IMR-90 (cell line): ENCODE measurements around the gene RASSF4. TPM values are rescaled to one million over a fixed set of nuclear protein-coding genes. Genes with fewer than 3 reads are reported as not detected.

Experiments used
- ATAC-seq: fragments of 200-7000 bp; cut with Tn5 transposase; 2 replicates; pipeline ENCODE4 v1.9.1; 2020; ENCODE audit warnings: low read depth, mild to moderate bottlenecking, moderate library complexity
- BruUV-seq: library from RNA; stranded (reverse); fragments of 400-500 nt; replicated peaks from 2 replicates; lab custom pipeline; 2021; lab: Mats Ljungman, UMichigan
- CTCF ChIA-PET: fragments of 300-600 bp; formaldehyde crosslinking; extraction: SDS; loops from one replicate; lab custom pipeline; 2021; ENCODE audit warnings: antibody characterized with exemption; lab: Yijun Ruan, JAX
- POLR2A ChIA-PET: fragments of 300-600 bp; sonication (Branson Sonifier 250); formaldehyde crosslinking; loops from one replicate; lab custom pipeline; 2022; ENCODE audit warnings: antibody characterized with exemption; ENCODE audit not compliant: unreplicated experiment; lab: Charles Lee
- DNase-seq: peaks from one replicate; pipeline ENCODE4 v3.0.0; 2013
- H2AFZ ChIP-seq: replicated peaks from 2 replicates; pipeline ENCODE3; 2013; ENCODE audit warnings: low read length, mild to moderate bottlenecking; ENCODE audit not compliant: poor library complexity
- H2AK5ac ChIP-seq: 2 replicates; pipeline ENCODE4 v1.6.1; 2013; ENCODE audit warnings: low read depth, low read length, inconsistent platforms
- H2AK9ac ChIP-seq: replicated peaks from 2 replicates; pipeline ENCODE3; 2013; ENCODE audit warnings: mild to moderate bottlenecking, low read depth, low read length, moderate library complexity; ENCODE audit not compliant: poor library complexity
- H2BK120ac ChIP-seq: 2 replicates; pipeline ENCODE4 v1.6.1; 2013; ENCODE audit warnings: low read depth, low read length, inconsistent platforms
- H2BK15ac ChIP-seq: 3 replicates; pipeline ENCODE4 v1.6.1; 2013; ENCODE audit warnings: low read depth, low read length, inconsistent platforms
- H2BK20ac ChIP-seq: 2 replicates; pipeline ENCODE4 v1.6.1; 2013; ENCODE audit warnings: low read depth, mild to moderate bottlenecking, inconsistent platforms, low read length, moderate library complexity
- H2BK5ac ChIP-seq: 2 replicates; pipeline ENCODE4 v1.6.1; 2013; ENCODE audit warnings: mild to moderate bottlenecking, low read depth, low read length, inconsistent platforms; ENCODE audit not compliant: poor library complexity, severe bottlenecking
- H3K14ac ChIP-seq: replicated peaks from 2 replicates; pipeline ENCODE4 v1.6.1; 2013; ENCODE audit warnings: low read depth, low read length, inconsistent platforms
- H3K18ac ChIP-seq: 2 replicates; pipeline ENCODE4 v1.6.1; 2013; ENCODE audit warnings: low read depth, low read length, control low read depth
- H3K23ac ChIP-seq: 2 replicates; pipeline ENCODE4 v1.6.1; 2013; ENCODE audit warnings: low read depth, low read length, inconsistent platforms
- H3K27ac ChIP-seq: 2 replicates; pipeline ENCODE4 v1.5.1; 2013; ENCODE audit warnings: mild to moderate bottlenecking, control low read depth, low read length; ENCODE audit not compliant: insufficient read depth
- H3K27me3 ChIP-seq: 2 replicates; pipeline ENCODE4 v1.6.1; 2013; ENCODE audit warnings: low read length; ENCODE audit not compliant: control insufficient read depth, insufficient read depth
- H3K36me3 ChIP-seq: 2 replicates; pipeline ENCODE4 v1.6.1; 2013; ENCODE audit warnings: low read length, mixed read lengths; ENCODE audit not compliant: control insufficient read depth, insufficient read depth
- H3K4ac ChIP-seq: 2 replicates; pipeline ENCODE4 v1.6.1; 2013; ENCODE audit warnings: low read depth, low read length, inconsistent platforms
- H3K4me1 ChIP-seq: 2 replicates; pipeline ENCODE4 v1.6.1; 2013; ENCODE audit warnings: low read length, mixed read lengths; ENCODE audit not compliant: control insufficient read depth, insufficient read depth
- H3K4me2 ChIP-seq: 2 replicates; pipeline ENCODE4 v1.6.1; 2013; ENCODE audit warnings: low read depth, mild to moderate bottlenecking, control low read depth, low read length, moderate library complexity
- H3K4me3 ChIP-seq: 2 replicates; pipeline ENCODE4 v1.5.1; 2013; ENCODE audit warnings: low read depth, mild to moderate bottlenecking, control low read depth, low read length, moderate library complexity; ENCODE audit not compliant: insufficient read depth
- H3K56ac ChIP-seq: 2 replicates; pipeline ENCODE4 v1.6.1; 2013; ENCODE audit warnings: low read length, inconsistent platforms; ENCODE audit not compliant: insufficient read depth; ENCODE audit errors: extremely low read depth
- H3K79me1 ChIP-seq, 2 experiments: 2 replicates each; pipeline ENCODE4 v1.6.1; 2013; ENCODE audit warnings: low read length in 2 of 2, inconsistent platforms in 1 of 2, low read depth in 1 of 2
- H3K9ac ChIP-seq: 2 replicates; pipeline ENCODE4 v1.6.1; 2013; ENCODE audit warnings: low read depth, low read length, control low read depth
- H3K9me1 ChIP-seq: 2 replicates; pipeline ENCODE4 v1.6.1; 2013; ENCODE audit warnings: low read length, inconsistent platforms; ENCODE audit not compliant: insufficient read depth
- H3K9me3 ChIP-seq: 2 replicates; pipeline ENCODE4 v1.6.1; 2013; ENCODE audit warnings: low read length; ENCODE audit not compliant: control insufficient read depth, insufficient read depth
- H4K20me1 ChIP-seq: 2 replicates; pipeline ENCODE4 v1.6.1; 2013; ENCODE audit warnings: low read length, inconsistent platforms; ENCODE audit not compliant: insufficient read depth
- H4K5ac ChIP-seq: 2 replicates; pipeline ENCODE4 v1.6.1; 2013; ENCODE audit warnings: mild to moderate bottlenecking, low read depth, low read length, control low read depth
- H4K8ac ChIP-seq, 2 experiments: 2 replicates each; pipeline ENCODE4 v1.6.1; 2013; ENCODE audit warnings: low read depth in 2 of 2, low read length in 2 of 2, control low read depth in 1 of 2, inconsistent platforms in 1 of 2
- H4K91ac ChIP-seq: 2 replicates; pipeline ENCODE4 v1.6.1; 2013; ENCODE audit warnings: low read depth, low read length, inconsistent platforms; ENCODE audit not compliant: insufficient read depth
- BHLHE40 ChIP-seq: fragments of 150-350 bp; IDR thresholded peaks from 2 replicates; pipeline ENCODE4 v1.6.1; 2016; ENCODE audit warnings: mild to moderate bottlenecking, low read depth, low read length
- CTCF ChIP-seq: conservative IDR thresholded peaks from 2 replicates; pipeline ENCODE4 v1.5.1; 2012; ENCODE audit warnings: mild to moderate bottlenecking, low read depth, low read length, improper control_type of control experiment
- MAZ ChIP-seq: IDR thresholded peaks from 2 replicates; pipeline ENCODE4 v1.6.1; 2012; ENCODE audit warnings: low read depth, mild to moderate bottlenecking, low read length, improper control_type of control experiment, moderate library complexity, borderline replicate concordance
- POLR2A ChIP-seq: IDR thresholded peaks from 2 replicates; pipeline ENCODE4 v1.6.1; 2012; ENCODE audit warnings: mild to moderate bottlenecking, low read depth, low read length
- RFX5 ChIP-seq: IDR thresholded peaks from 2 replicates; pipeline ENCODE4 v1.8.0; 2012; ENCODE audit warnings: low read depth, mild to moderate bottlenecking, low read length, moderate library complexity
- WGBS, 2 experiments: methylation state at CpG; one replicate each; pipeline versions ENCODE4 v1.1.5 to v1.1.7; 2013; ENCODE audit warnings: missing lambda C conversion rate in 2 of 2; ENCODE audit not compliant: insufficient read length in 1 of 2; ENCODE audit errors: extremely low coverage in 2 of 2; 5-methylcytosine and 5-hydroxymethylcytosine counted together
- dilution Hi-C: fragments of 300-500 bp; cut with HindIII; formaldehyde crosslinking; loops from one replicate; pipeline ENCODE4 v1.14.3; 2018; ENCODE audit warnings: low sequenced_read_pairs; ENCODE audit not compliant: unreplicated experiment
- in situ Hi-C: fragments of 300-500 bp; cut with MboI; formaldehyde crosslinking; loops from 3 replicates; pipeline ENCODE4 v1.14.3; 2019; ENCODE audit warnings: low sequenced_read_pairs, inconsistent platforms, mixed read lengths
- intact Hi-C: fragments of 100-400 bp; cut with micrococcal nuclease; formaldehyde crosslinking; loops from 2 replicates; pipeline ENCODE4 v1.10.0; 2022
- polyA plus RNA-seq, 3 experiments: library from polyadenylated mRNA; depleted of rRNA; stranded (reverse); fragments of >200 nt; gene quantifications; 2 replicates each; pipeline ENCODE4 v1.2.3, GENCODE V29; 2012; ENCODE audit warnings: low replicate concordance in 1 of 3
- total RNA-seq: library from RNA; depleted of rRNA; stranded (reverse); fragments of >200 nt; gene quantifications from 2 replicates; pipeline ENCODE4 v1.2.3, GENCODE V29; 2012

Gene RASSF4
- total and polyA plus RNA-seq, 2 of the 4 experiments (the other 2 are of a cell fraction), result 5.9 to 8.6 TPM

GRCh38 chr10:44921506-44921905 is 38.1 kb upstream of the RASSF4 start:
- Histone ChIP-seq H2BK20ac (no peak overlapping the region), H4K8ac (no peak overlapping the region), H3K56ac (no peak overlapping the region), H3K4me2 (no peak overlapping the region), H3K9me3 (peaks cover 3% of the 10 kb centered on the region; the same call in 1 of the 2 replicates), H2AK5ac (no peak overlapping the region), H3K27ac (no peak overlapping the region), H3K4me3 (no peak overlapping the region), H2AK9ac (no peak overlapping the region), H3K9ac (no peak overlapping the region), H3K27me3 (peaks cover 53% of the 10 kb centered on the region), H2BK15ac (no peak overlapping the region), H3K79me1 (no peaks in the 10 kb centered on the region), H3K4me1 (no peaks in the 10 kb centered on the region), H3K4ac (no peak overlapping the region), H4K91ac (no peak overlapping the region), H3K14ac (no peak overlapping the region), H2AFZ (no peak overlapping the region), H3K9me1 (no peaks in the 10 kb centered on the region; the same call in 1 of the 2 replicates), H3K18ac (no peak overlapping the region), H2BK120ac (no peak overlapping the region), H4K20me1 (no peaks in the 10 kb centered on the region), H3K23ac (no peak overlapping the region), H3K36me3 (no peaks in the 10 kb centered on the region), H2BK5ac (no peak overlapping the region), H4K5ac (no peak overlapping the region)
- CTCF ChIA-PET, result interaction anchor here (2.7 kb wide), 1 partner anchor 11 kb away, joined by 11 read pairs; no protein-coding TSS in a partner anchor
- TF ChIP-seq BHLHE40, result no peak
- TF ChIP-seq POLR2A, result no peak
- no peak for TF ChIP-seq RFX5
- no peak for TF ChIP-seq MAZ
- TF ChIP-seq CTCF, result no peak
- intact Hi-C loops, result no loop called here
- ATAC-seq (no peak), DNase-seq (no peak)
- POLR2A ChIA-PET, result no interaction called here
- WGBS, 2 experiments, result 83% methylated on average over 1 of the region's 3 CpGs; no CpG with 5 or more reads in 1 of the 2 experiments
- BruUV-seq, result no TSS peak
- dilution Hi-C loops, result no loop called here
- in situ Hi-C loops, result no loop called here
